ENCODE results near the gene TTC7B.

DNA sequence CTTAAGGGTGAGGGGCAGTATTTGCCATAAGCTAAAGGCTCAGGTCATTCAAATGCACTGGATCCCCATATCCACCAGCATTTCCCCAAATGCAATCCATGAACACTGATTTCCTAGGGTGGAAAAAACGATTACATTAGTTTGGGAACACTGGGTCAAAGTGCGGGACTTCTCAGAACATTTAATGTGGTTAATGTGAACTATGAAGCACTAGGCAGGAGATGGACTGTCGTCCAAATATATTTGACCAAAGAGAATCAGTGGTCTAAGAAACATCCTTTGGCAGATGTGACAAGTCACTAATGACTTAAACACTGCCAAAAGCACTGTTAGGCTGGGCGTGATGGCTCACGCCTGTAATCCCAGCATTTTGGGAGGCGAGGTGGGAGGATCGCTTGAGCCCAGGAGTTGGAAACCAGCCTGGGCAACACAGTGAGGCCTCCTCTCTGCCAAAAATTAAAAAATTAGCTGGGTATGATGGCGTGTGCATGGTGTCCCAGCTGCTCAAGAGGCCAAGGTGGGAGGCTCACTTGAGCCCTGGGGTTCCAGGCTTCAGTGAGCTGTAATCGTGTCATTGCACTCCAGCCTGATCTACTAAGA lies 214.0 kb downstream of the TTC7B start:
- no peak for TF ChIP-seq CTCF (IDR thresholded peaks at IDR 0.05)
- no peak for TF ChIP-seq EZH2phosphoT487 (IDR thresholded peaks at IDR 0.05)

Data from neural progenitor cell (in vitro differentiated cells).